Smooth muscle cell (in vitro differentiated cells): ENCODE measurements around the gene FOXN3. TPM values are rescaled to one million over a fixed set of nuclear protein-coding genes. Genes with fewer than 3 reads are reported as not detected.

ENCODE experiments used
- DNase-seq: peaks from one replicate; lab custom pipeline; 2025; ENCODE audit not compliant: unreplicated experiment; lab: John Stamatoyannopoulos, UW
- H2AFZ ChIP-seq: fragments of 200-600 bp; sonication (generic); 2 replicates; pipeline ENCODE4 v1.6.0; 2016; ENCODE audit warnings: antibody characterized with exemption, low read depth, mild to moderate bottlenecking
- H3F3A ChIP-seq: fragments of 200-600 bp; sonication (generic); 2 replicates; pipeline ENCODE4 v1.6.0; 2017; ENCODE audit warnings: antibody characterized with exemption, low read depth
- H3K27ac ChIP-seq: fragments of 200-600 bp; sonication (generic); 2 replicates; pipeline ENCODE4 v1.5.1; 2016; ENCODE audit warnings: low read depth, mild to moderate bottlenecking
- H3K27me3 ChIP-seq: fragments of 200-600 bp; sonication (generic); 2 replicates; pipeline ENCODE4 v1.6.1; 2016; ENCODE audit warnings: low read depth, mild to moderate bottlenecking
- H3K36me3 ChIP-seq: fragments of 200-600 bp; sonication (generic); 2 replicates; pipeline ENCODE4 v1.5.1; 2016; ENCODE audit warnings: low read depth
- H3K4me1 ChIP-seq: fragments of 200-600 bp; sonication (generic); 2 replicates; pipeline ENCODE4 v1.5.1; 2016; ENCODE audit warnings: low read depth
- H3K4me2 ChIP-seq: fragments of 200-600 bp; sonication (generic); 2 replicates; pipeline ENCODE4 v1.6.0; 2016; ENCODE audit warnings: mild to moderate bottlenecking
- H3K4me3 ChIP-seq: fragments of 200-600 bp; sonication (generic); 2 replicates; pipeline ENCODE4 v1.5.1; 2016; ENCODE audit warnings: mild to moderate bottlenecking
- H3K79me2 ChIP-seq: fragments of 200-600 bp; sonication (generic); 2 replicates; pipeline ENCODE4 v1.6.0; 2016; ENCODE audit warnings: low read depth, mild to moderate bottlenecking
- H3K9ac ChIP-seq: fragments of 200-600 bp; sonication (generic); 2 replicates; pipeline ENCODE4 v1.6.0; 2016; ENCODE audit warnings: low read depth
- H3K9me3 ChIP-seq: fragments of 200-600 bp; sonication (generic); replicated peaks from 2 replicates; pipeline ENCODE4 v1.5.1; 2016; ENCODE audit warnings: low read depth
- H4K20me1 ChIP-seq: fragments of 200-600 bp; sonication (generic); 2 replicates; pipeline ENCODE4 v1.6.0; 2016; ENCODE audit warnings: low read depth
- CTCF ChIP-seq: fragments of 200-600 bp; sonication (generic); IDR thresholded peaks from 2 replicates; pipeline ENCODE4 v1.5.1; 2017; ENCODE audit warnings: borderline replicate concordance, mild to moderate bottlenecking, antibody characterized with exemption; ENCODE audit not compliant: insufficient read depth, poor library complexity, severe bottlenecking
- WGBS: methylation state at CpG from one replicate; pipeline ENCODE4 v1.1.7; 2016; ENCODE audit warnings: low lambda C conversion rate; 5-methylcytosine and 5-hydroxymethylcytosine counted together
- polyA plus RNA-seq: library from polyadenylated mRNA; unstranded; fragments of >200 nt; fragmentation: Nextera tagmentation; extraction: Ambion mirVana; gene quantifications from 2 replicates; pipeline ENCODE4 v1.2.1, GENCODE V29; 2016
- total RNA-seq: library from RNA; depleted of rRNA; stranded (reverse); fragments of >200 nt; gene quantifications from 2 replicates; pipeline ENCODE4 v1.2.3, GENCODE V29; 2014

The FOXN3 gene
- total and polyA plus RNA-seq, 2 experiments from 2014 or later, result 24.5 to 31.5 TPM

- no peak overlapping the region for H3K27ac ChIP-seq
- WGBS, result 86% methylated on average over 11 of the region's 11 CpGs
- H4K20me1 ChIP-seq, result no peaks in the 10 kb centered on the region
- no peak for TF ChIP-seq CTCF
- no peak overlapping the region for H3K9ac ChIP-seq
- no peaks in the 10 kb centered on the region for H3F3A ChIP-seq
- H3K36me3 ChIP-seq, result no peaks in the 10 kb centered on the region
- H2AFZ ChIP-seq, result no peak overlapping the region
- H3K4me2 ChIP-seq, result no peak overlapping the region
- H3K4me1 ChIP-seq, result no peaks in the 10 kb centered on the region
- no peaks in the 10 kb centered on the region for H3K27me3 ChIP-seq
- no peak for DNase-seq
- H3K4me3 ChIP-seq, result no peak overlapping the region
- H3K9me3 ChIP-seq, result no peaks in the 10 kb centered on the region
- H3K79me2 ChIP-seq, result no peaks in the 10 kb centered on the region
Observed at GRCh38 chr14:89165189-89166181, 251.5 kb downstream of the FOXN3 start.

GRCh38 chr14:89164168-89165073 is 252.6 kb downstream of the FOXN3 start:
- H3K9ac ChIP-seq, result no peak overlapping the region
- H3K27ac ChIP-seq, result no peak overlapping the region
- H3K4me3 ChIP-seq, result no peak overlapping the region
- no peaks in the 10 kb centered on the region for H3F3A ChIP-seq
- no peaks in the 10 kb centered on the region for H3K4me1 ChIP-seq
- H3K79me2 ChIP-seq, result no peaks in the 10 kb centered on the region
- WGBS, result 92% methylated on average over 18 of the region's 18 CpGs
- no peak for DNase-seq
- no peak overlapping the region for H3K4me2 ChIP-seq
- H3K36me3 ChIP-seq, result no peaks in the 10 kb centered on the region
- no peaks in the 10 kb centered on the region for H4K20me1 ChIP-seq
- no peaks in the 10 kb centered on the region for H3K27me3 ChIP-seq
- no peak overlapping the region for H2AFZ ChIP-seq
- H3K9me3 ChIP-seq, result no peaks in the 10 kb centered on the region
- no peak for TF ChIP-seq CTCF

GRCh38 chr14:89163031-89163636 is 253.9 kb downstream of the FOXN3 start:
- H3K79me2 ChIP-seq, result no peaks in the 10 kb centered on the region
- no peak overlapping the region for H3K4me2 ChIP-seq
- 92% methylated on average over 17 of the region's 17 CpGs for WGBS
- H3K27ac ChIP-seq, result no peak overlapping the region
- no peak for TF ChIP-seq CTCF
- H4K20me1 ChIP-seq, result no peaks in the 10 kb centered on the region
- no peaks in the 10 kb centered on the region for H3K27me3 ChIP-seq
- DNase-seq, result no peak
- H2AFZ ChIP-seq, result no peak overlapping the region
- H3K36me3 ChIP-seq, result no peaks in the 10 kb centered on the region
- H3K9ac ChIP-seq, result no peak overlapping the region
- no peak overlapping the region for H3K4me3 ChIP-seq
- H3K9me3 ChIP-seq, result no peaks in the 10 kb centered on the region
- no peaks in the 10 kb centered on the region for H3F3A ChIP-seq
- H3K4me1 ChIP-seq, result no peaks in the 10 kb centered on the region
